HG02840 (cell line): ENCODE measurements around the gene CDC42BPA.

Source experiments
- ATAC-seq: cut with Tn5 transposase; IDR thresholded peaks from one replicate; pipeline ENCODE4 v1.9.1; 2021; ENCODE audit warnings: mild to moderate bottlenecking, moderate library complexity, moderate number of reproducible peaks; ENCODE audit not compliant: unreplicated experiment, low FRiP score

Gene CDC42BPA

DNA sequence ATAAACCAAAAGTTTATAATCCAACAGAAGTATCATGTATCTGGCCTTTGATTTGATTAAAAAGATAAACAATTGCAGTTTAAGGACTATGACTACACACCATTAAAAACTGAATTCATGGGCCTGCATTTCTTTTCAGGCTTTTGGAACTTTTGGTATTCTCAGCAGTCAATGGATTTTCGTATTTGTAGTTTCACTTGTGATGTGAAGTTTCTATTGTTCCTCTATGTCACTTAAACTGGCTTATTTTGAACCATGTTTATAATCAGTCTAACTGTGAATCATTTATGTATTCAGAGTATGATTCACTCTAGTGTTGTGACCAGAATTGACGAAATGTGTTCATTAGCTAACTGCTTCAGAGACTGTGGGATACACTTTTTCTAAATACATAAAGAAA, 245.3 kb downstream of the CDC42BPA start:
- no peak for ATAC-seq

DNA sequence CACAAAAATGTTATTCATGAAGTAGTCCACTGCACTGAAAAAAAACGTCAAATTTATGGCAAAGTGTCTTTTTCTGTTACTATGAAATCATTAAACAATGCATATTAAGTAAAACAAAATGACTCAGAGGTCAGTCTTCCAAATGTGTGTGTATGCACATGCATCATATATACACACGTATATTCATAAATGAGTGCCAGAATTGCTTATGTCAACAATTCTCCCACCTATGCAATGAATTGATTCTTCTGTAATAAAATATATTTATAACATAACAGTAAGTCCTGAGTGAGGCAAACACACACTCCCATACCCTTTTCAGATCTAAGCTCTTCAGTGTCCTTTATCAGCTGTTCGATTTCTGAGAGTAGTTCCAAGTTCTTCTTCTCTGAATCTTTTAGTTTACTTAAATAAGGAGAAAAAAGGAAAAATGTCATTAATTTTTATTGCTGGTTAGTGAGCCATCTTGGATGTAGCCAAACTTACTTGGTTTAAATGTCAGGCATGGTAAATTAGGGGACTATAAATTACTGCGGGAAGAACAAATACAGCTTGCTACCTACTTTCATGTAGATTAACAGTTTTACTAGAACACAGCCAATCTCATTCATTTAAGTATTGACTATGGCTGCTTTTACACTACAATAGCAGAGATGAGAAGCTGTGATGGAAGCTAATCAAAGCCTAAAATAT, 246.3 kb downstream of the CDC42BPA start:
- no peak for ATAC-seq

DNA sequence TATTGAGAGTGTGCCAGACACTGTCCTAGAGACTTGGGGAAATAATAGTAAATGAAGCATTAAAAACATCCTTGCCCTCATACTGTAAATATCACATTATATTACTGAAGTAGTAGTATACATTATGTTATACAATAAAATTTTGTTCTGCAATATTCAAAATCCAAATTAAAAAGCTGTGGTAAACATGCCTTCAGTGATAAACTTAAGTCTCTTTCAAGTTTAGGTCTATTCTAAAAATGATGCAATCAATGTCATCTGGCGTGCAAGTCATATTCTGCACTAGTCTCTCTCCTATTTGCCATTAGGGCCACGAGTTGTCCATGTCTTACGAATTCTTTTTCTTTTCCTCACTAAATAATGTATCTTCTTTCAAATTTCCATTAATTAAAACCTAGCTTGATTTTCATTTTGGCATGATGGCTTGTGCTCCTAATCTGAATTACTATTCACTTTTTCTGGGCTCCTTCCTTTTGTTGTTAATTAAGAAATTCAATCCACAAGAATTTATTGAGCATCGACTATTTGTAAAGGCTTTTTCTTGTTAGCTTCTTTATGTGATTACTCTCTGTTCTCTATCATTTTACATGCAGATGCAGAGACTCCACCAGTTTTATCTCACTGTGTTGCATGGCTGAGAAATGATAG, 247.5 kb downstream of the CDC42BPA start:
- ATAC-seq, result no peak

DNA sequence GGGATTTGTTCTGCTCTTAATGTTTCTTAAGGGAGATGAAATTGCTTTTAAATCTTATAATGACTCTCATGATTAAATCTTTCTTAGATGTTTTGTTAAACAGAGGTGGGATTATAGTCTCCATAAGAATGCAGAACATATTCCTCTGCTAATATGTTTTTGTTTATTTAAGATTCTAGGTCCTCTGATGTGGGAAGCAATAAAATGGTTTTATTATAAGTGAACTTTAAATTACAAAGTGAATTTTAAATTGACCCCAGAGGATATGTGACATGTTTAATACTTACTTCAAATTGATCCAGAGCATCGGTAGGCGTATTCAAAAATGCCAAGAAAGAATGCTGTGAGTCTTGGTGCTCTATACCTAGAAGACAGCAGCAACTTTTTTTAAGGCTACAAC, 248.8 kb downstream of the CDC42BPA start:
- no peak for ATAC-seq

DNA sequence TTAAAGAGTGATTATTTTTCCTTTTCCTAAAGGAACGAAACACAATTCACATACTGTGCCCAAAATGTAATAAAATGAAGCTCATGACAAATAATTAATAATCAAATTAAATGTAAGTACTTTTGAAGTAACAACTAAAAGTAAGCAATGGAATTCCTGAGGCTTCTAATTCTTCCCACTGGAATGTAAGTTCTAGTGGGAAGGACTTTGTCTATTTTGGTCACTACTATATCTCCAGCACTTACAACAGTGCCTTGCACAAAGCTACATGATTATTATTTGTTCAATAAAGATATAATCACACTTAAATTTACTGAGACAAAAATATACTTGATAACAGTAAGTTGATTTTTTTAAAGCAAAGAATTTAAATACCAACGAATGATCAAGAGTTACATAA, 249.4 kb downstream of the CDC42BPA start:
- ATAC-seq, result no peak

DNA sequence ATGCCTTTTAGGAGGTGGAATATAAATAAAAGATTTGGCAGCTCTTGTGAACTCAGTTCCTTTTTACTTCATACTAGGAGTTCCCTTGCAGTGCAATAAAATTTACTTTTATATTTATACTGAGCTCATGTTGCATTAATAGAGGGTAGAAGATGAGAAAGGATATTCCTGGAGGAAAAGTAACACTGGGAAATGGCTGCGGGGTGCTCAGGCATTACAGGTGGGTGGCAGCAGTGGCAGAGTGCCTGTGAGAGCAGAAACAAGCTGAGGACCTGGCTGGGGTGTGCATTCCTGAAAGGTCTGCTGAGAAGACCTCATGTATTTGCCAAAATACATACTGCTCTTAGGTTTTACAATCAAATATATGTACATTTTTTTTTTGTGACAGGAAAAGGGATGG, 251.3 kb downstream of the CDC42BPA start:
- no peak for ATAC-seq

DNA sequence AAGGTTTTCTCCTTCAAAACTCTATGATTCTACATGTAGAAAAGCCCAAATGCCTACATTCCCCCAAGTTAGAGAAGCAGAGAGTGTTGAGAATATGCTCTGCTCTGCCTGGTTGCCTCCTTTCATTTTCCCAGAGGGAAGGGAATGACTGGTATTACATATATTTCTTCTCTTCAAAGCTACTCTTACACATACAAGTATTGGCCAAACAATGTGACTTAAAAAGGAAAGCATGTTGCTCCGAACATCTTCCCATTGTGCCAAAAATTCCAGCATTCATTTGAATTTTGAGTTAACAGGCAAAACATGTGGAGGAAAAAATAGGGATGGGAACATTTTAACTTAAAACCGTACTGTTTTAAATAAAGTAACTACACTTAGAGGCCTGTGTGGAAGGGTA, 253.0 kb downstream of the CDC42BPA start:
- no peak for ATAC-seq

DNA sequence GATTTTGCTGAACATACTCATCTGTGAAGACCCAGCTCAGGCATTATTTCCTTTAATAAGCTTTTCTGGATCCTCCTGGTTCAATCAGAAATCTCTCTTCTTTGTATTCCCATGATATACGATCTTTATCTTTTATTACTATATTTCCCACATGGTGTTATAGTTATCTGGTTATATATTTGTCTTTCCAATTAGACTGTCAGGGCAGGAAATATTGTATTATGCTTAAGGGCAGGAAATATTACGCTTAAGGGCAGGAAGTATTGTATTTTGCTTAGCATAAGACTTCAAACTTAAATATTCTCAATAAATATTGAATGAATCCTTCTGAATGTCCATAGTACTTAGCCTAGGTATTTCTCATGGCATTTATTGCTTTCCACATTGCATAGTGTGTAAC, 256.0 kb downstream of the CDC42BPA start:
- ATAC-seq, result no peak

DNA sequence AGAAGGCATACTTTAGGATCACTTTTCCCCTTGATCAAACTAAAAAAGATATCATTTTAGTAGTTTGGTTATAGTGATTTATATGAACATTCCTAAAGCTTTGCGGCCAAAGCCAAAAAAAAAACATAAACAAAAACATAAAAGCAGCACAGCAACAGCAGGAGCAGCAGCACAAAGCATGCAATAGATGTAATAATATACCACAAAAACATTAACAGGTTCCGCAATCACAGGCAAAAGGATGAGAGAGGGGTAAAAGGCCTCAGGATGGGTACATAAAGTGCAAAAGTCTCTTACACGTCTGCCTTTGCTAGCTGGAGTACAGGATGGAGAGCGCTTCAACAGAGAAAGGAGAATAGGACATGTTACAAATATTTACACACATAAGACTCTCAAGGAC, 259.2 kb downstream of the CDC42BPA start:
- ATAC-seq, result no peak

DNA sequence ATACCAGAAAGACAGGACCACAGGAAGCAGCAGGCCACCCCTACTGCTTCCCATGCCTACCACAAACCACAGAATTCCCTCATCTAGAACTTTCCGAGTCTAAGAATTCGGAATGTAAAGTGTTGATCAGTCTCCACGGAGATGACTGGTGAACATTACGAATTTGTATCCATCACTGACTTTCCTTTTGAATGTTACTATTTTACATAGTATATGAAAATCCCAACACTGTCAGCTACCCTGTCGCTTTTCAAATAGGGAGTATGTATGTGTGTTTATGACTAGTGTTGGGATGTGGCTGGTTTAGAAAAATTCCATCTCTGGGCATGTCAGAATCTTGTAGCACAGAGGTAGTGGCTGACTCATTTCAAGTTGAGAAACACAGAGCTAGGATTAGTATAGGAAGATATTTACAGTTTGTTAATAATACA, 260.0 kb downstream of the CDC42BPA start:
- no peak for ATAC-seq

DNA sequence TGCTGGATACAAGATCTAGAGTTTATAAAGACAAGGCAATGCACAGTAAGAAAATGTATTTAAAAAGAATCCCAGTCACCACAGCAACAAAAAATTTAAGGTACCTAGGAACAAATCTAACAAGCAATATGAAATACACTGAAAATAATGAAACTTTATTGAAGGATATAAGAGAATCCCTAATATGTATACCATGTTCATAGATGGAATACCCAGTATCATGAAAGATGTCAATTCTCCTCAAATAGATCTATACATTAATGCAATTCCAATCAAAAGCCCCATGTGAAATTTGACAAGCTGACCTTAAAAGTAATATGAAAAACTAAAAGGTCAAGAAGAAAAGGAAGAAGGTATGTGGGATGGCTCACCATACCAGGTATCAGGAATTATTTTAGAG, 269.0 kb downstream of the CDC42BPA start:
- ATAC-seq, result no peak

DNA sequence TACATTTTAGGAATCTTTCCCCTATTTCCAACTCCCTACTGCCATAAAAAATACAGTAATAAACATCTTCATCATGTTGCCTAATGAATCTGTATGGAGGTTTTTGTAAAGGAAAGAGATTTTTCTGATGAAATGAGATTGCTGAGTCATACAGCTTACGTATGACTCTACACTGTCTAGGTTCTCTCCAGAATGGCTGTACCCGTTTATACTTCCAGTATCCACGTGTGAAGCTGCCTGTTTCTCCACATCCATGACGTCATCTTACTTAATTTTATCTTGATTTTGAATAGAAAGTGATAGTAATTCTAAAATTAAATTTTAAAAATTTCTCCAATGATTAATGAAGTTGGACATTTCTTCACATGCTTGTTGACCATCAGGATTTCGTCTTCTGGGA, 274.5 kb downstream of the CDC42BPA start:
- ATAC-seq, result no peak

DNA sequence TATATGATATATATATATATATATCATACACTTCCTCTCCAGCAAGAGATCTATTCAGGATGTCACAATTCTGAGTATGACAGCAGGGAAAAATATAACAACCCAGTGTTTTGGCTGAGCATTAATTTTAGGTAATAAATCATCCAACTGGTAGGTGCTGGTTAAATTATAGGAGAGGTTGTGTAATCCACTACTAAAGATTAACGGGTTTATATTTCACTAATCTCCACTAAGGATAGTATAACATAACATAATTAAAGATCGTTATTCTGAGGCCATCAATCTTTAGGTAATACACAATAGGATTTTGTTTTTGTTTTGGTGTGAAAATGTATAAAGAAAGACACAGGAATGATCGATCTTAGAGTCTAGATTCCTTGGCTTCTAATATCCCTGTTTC, 276.0 kb downstream of the CDC42BPA start:
- no peak for ATAC-seq

DNA sequence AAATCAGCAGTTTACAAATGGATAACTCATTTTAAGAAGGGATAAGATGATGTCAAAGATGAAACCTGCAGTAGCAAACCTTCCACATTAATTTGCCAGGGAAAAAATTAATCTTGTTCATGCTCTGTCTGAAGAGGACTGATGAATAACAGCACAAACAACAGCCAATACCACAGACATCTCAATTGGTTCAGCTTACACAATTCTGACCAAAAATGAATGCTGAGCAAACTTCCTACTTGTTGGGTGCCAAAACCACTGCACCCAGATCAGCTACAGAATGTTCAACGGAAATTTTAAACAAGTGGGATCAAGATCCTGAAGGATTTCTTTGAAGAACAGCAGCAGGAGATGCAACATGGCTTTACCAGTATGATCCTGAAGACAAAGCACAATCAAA, 279.9 kb downstream of the CDC42BPA start:
- no peak for ATAC-seq

DNA sequence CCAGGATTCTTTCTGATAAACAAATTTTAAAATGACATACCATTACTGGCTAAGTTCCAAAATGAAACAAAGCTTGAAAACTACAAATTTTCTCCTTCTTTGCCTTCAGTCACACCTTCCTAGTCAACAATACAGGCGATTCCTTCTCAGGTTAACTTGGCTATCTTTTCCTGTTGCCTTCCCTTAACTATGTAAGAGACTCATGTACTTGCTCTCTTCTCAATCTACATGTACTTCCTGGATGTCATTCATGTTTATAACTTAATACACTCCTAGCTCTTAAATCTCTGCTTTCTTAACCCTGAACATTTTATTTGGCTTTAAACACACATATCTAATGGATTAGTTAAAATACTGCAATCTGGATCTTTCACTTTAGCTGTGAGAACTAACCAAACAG, 281.2 kb downstream of the CDC42BPA start:
- no peak for ATAC-seq

DNA sequence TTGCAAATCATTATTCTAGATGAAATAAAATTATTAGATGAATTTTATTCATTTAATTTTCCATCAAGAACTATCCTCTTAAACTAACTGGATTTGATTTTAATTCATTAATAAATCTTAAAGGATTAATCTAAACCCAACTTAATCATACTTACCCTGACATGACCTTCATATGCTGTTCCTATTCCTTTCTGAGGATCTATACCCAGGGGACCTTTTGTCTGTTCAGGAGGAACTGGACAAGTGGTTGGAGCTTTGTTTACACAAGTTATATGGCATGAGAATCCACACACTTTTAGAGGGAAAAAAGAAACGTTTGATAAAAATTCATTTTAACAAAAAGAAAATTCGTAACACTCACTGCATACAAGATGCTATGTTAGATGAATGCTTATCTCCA, 283.0 kb downstream of the CDC42BPA start:
- ATAC-seq, result no peak

DNA sequence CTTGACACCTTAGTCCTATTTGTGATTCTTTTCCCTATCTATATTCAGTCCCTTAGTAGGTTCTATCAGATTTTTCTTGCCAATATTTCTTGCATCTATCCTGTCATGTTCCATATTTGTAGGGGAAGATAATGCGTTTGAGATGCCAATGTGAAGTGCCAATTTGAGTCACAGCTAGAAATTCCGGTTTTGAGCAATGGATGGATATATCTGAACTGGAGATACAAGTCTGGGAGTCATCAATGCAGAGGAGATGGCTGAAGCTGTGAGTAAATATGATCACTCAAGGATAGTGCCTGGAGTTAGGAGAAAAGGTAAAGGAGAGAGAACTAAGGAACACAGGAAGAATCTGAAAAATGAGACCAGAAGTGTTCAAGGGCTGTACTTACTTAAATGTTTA, 284.4 kb downstream of the CDC42BPA start:
- ATAC-seq, result no peak

DNA sequence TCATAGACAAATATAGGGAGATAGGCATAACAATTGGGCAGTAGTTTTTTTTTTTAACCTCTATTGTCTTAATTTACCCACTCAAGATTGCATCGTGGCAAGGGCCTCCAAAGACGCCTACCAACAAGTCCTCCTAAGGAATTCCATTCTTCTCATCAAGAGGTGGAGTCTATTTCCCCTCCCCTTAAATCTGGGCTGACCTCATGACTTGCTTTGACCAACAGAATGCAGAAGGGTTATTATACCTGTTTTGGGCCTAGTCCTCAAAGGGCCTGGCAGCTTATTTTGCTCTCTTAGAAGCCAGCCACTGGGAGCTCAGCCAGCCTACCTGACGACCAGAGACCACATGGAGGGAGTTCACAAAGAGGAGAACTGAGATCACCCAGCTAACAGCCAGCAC, 285.9 kb downstream of the CDC42BPA start:
- ATAC-seq, result no peak

DNA sequence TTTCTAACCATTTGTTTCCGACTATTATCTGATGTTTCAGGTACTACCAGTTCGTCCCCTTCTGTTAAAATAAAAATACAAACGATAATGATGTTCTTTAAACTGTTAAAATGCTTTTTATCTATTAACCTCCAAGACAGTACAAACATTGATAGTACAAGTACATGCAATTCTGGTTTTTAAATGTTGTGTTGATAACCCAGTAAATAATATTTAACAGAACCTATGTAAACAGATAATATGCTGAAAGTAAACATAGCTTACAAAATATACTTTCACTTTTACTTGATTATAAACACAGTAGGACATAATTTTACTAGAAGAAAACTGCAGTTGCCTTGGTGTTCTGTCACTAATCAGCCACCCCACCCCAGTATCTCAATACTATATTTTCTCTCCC, 301.3 kb downstream of the CDC42BPA start:
- ATAC-seq, result no peak

DNA sequence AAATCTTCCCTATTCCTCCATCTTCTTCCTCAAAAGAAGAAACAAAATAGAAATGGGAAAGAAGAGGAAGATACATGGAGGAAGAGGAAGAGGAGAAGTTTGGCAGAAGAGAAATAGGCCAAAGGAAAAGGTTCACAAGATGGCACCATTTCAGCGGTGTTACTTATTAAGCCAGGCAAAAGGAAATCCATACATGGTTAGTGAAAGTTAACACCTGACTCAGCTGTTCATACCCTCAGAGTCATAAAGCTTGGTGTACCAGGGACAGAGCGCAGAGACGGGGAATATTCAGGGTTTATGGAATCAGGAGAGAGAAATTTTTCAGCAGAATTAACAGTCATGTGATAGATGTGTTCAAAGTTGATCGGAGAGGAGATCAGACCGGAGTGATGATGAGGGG, 307.6 kb downstream of the CDC42BPA start:
- ATAC-seq, result no peak

DNA sequence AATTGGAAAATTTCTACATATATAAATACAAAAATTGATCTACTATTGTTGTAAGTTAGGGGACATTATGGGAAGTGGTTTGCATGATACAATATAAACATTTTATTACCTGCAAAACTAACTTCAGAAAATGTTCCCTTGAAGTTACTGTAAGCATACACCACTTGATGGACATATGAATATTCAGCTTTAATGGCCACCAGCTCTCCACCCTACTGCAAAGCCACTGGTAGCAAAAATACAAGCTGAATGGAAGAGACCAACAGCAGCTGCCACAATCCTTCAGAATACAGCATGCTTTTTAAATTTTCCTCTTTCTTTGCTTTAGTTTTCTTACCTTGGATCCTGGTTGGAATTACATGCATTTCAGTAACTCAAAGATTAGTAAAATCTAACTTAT, 308.4 kb downstream of the CDC42BPA start:
- ATAC-seq, result no peak

DNA sequence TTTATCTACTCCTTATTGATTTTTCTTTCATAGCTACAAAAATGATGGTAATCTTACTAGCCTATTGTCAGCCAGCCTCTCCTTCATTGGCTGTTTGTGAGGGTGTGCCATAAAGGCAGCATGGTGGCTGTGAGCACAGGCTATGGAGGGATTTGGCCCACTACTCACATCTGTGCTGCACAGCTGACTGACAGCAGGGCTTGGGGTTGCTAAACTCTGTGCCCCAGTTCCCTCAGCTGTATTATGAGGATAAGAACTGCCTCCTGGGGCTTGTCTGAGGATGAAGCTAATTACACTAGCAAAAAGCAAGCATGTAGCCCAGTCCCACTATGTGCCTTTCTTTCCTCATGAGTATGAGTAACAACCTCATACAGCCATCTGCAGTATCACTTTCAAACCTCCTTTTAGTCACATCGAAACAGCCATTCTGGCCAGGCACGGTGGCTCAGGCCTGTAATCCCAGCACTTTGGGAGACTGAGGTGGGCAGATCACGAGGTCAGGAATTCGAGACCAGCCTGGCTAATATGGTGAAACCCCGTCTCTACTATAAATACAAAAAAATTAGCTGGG, 312.0 kb downstream of the CDC42BPA start:
- no peak for ATAC-seq
